Hypothalamus (tissue), 51 donors: ENCODE data around the gene RBMS1.
"Not testable (repeated sequence)": the region's sequence is repeated elsewhere in the genome, so short reads cannot be mapped to it uniquely, and the experiment has no call there.

Experiments used
- DNase-seq, 51 donors: peaks; one replicate each; lab custom pipeline; 2025; lab: John Stamatoyannopoulos, UW

RBMS1 gene

DNA sequence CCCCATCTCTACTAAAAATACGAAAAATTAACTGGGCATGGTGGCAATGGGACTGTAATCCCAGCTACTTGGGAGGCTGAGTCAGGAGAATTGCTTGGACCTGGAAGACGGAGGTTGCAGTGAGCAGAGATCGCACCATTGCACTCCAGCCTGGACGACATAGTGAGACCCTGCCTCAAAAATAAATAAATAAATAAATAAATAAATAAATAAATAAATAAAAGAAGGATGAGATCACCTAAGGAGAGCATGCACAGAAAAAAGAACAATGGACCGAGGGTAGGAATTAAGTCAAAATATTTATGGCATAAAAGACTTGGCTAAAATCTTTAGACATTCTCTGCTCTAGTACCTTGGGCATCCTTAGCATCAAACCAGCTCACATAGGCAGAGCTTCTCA, 8.9 kb upstream of the RBMS1 start:
- no peak for DNase-seq

- DNase-seq = no peak
Measured at GRCh38 chr2:160501370-160501769, 7.8 kb upstream of the RBMS1 start.

GRCh38 chr2:160499865-160500264, 6.3 kb upstream of the RBMS1 start:
- no peak for DNase-seq

DNA sequence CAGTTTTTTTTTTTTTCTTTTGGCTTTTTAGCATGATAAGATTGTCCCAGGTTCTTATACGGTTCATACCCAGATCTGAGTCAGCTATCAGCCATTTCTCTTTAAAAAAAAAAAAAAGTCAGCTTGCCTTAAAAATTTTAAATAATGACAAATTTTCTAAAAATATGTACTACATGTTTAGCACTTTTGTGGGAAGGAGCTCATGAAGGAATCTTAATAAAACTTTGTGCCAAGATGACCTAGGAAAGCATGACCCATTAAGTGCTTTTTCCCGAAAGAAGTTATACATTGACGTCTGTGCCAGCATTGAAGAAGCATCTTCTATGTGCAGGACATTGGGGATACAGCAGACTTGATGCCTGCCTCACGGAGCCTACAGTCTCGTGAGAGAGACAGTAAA, 4.5 kb upstream of the RBMS1 start:
- no peak for DNase-seq

- DNase-seq = peak in 1 of 51 donors; percentile 8
Measured at GRCh38 chr2:160494201-160494644, 616 bp upstream of the RBMS1 start.

DNA sequence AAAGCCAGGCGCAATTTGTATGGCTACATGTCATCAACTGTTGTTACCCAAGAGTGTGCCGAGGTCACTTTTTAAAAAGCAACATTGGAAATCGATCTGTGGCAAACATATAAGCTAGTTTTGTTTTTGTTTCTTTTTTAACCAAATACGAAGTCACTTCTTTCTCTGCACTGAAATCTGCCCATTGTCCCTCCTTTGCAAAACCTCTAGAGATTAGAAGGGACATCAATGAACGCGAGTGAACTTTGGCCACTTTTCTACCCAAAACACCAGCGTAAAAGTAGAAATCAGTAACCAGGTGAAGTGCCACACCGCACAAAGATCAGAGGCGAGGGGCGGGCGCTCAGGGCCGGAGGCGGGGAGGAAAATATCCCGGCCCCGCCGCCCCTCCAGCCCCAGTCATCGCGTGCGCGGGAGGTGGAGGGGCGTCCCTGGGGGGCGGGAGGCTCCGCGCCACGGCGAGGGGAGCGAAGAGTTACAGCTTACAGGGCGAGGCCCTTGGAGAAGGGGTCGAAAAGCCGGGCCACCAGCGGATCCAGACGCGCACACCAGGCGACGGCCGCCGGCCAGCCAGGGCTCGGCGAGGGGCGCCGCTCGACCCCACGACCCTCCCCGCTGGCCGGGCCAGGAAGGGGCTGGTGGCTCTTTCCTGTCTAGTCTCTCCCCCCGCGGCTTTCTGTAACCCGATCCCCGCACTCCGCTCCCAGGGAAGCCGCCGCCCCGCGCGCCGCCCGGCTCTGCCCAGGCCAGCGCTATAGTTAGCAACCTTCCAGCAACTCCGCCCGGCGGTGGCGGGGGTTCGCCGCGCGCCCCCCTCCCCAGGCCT, 993 bp downstream of the RBMS1 start:
- DNase-seq = peak in 18 of 51 donors; percentile 5 to 56 (median 30)

DNA sequence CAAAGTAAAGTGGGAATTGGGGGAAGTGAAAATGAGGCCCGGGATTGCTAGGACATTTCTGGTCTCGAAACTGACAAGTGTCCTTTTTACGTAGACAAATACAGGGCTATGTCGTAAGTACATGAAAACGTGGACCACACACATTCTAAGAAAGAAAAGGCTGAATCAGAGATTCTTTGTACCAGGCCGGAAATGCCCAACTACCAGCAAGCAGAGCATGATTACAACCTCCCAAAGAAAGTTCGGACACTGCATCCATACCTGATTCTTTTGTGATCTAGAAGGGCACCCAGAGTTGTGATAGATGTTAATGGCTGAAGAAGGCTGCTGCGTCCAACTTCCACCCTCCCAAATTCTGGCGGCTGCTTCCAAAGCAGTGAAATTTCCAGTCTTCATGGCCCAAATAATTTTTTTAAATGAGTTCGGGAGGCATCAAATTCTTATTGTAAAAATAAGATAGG, 1.7 kb downstream of the RBMS1 start:
- DNase-seq = peak in 2 of 51 donors; percentile 29 to 31

DNA sequence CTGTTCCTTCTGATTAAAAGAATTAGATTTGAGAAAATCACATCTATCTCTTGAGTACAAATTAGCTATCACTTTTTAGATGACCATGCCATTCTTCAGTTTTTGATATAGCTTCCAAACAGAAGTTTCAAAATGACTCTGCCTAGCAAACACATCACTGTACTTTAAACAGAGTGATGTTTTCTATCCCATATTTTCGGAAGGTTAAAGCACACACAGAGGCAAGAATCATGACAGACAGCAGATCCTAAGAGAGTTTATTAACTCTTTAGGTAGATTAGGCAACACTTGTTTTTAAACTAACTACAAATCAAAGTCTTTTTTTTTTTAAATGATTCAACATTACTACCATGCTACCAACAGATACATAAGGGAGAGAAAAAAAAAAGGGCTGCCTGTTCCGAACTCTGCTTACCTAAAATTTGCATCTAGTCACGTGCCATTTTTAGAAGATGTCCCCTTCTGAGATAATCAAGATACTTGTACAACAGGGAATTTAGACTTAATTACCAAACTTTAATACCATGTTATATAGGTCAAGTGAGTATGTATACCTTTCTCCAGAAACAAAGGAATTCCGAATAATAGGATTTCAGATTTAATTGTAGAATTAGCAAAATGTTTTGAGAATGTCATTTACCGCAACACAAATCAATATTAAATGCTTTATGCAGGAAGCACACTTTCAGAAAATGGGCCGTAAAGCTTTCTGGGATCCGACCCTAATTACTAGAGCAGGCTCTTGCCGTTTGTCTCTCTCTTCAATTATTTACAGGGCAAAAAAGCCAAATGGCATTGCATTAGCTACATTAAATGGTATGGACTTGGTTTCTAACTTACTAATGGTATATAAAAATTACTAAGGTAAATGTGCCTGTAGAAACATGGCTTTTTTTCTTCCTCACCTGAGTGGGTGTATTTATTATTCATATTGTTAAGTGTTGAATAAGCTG, 2.6 kb downstream of the RBMS1 start:
- no peak for DNase-seq

DNA sequence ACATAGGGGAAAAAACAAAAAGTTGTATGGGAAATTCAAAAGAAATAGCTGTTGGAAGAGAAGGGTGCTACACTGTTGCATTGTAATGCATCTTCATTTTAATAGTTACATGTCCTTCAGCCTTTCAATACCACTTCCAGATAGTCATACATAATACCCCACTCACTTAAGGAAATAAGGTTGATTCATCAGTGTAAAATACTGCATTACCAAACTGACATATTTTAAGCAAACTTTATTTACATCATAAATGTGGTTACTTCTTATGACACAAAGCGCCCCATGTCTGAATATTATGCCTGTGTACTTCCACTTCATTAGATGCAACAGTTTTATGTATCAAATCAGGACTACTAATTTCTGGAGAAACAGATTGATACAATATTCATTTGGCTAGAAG, 4.5 kb downstream of the RBMS1 start:
- DNase-seq = no peak

GRCh38 chr2:160488289-160488688, 5.3 kb downstream of the RBMS1 start:
- not testable (repeated sequence) for DNase-seq

DNA sequence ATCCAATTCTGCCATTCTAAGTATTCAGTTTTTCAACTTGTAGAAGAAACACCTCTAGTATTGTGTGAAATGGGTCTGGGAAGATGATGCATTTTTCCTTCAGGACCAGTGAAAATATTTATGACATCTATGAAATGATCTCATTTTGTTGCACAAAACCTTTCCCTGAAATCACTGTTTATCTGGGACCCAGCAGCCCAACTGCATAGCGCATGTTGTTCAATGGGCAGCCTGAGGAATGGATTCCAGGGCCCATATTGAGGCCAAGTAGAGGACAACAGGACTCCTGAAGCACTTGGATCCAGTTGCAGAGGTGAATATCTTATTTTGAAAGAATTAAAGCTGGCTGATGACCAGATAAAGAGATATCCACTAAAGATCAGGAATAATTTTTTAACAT, 7.3 kb downstream of the RBMS1 start:
- no peak for DNase-seq

DNA sequence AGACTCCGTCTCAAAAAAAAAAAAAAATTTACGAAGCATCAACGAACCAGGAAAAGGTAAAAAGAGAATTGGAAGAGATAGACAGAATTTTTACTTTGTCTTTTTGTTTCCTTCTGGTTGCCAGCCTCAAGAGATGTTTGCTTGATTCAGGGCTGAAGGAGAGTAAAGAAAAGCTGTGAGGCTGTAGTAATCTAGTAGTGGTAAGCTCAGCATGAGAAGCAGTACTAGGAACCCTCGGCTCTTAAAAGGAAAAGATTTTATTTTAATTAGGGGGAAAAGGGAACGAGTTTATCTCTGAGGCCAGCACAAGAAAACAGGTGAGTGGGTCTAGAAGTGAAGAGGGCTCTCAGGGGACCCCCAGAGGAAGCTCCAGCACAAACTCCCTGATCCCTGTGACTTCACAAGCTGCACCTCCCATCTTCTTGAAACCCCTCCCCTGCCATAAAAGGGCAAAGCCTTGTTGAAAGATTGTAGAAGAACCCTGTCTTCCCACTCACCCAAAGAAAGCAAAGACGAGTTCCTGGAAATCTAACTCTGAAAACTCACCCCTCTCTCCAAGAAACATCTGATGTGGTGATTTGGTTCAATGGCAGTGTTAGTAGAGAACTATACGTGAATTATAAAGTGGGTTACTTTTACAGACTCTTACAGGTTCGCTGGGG, 8.6 kb downstream of the RBMS1 start:
- no peak for DNase-seq

DNA sequence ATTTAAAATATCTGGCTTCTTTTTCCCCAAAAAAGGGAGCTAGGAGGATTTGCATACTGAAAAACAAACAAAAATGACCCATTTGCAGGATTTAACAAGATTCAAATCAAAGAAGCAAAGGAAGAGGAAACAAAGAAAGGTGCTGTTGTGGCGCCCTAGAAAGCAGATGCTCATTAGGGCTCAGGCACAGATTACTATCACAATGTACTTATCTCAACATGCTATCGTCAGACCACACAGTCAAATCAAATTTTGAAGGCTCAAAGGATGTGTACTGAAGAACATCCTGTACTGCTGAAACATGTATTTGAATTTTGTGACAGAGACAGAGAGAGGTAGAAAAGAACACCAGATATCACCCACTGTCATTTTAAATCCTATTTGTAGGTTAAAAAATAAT, 10.9 kb downstream of the RBMS1 start:
- DNase-seq = no peak

DNA sequence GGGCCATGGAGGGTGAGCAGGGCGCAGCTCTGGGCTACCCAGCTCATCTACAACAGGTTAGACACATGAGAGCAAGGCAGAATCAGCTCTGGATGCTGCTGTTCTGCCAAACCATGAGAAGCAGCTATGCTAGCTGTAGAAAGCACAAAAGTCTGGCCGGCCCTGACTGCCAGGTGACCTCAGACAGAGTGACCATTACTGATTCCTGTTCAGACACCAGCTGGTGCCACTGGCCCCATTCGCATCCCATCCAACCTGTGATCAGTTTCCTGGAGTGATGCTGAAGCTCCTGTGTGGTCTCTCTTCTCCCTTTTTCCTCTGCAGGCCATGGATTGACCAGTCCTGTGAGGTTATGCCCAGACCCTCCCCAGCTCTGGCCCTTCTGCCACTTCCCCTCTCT, 14.3 kb downstream of the RBMS1 start:
- no peak for DNase-seq

DNA sequence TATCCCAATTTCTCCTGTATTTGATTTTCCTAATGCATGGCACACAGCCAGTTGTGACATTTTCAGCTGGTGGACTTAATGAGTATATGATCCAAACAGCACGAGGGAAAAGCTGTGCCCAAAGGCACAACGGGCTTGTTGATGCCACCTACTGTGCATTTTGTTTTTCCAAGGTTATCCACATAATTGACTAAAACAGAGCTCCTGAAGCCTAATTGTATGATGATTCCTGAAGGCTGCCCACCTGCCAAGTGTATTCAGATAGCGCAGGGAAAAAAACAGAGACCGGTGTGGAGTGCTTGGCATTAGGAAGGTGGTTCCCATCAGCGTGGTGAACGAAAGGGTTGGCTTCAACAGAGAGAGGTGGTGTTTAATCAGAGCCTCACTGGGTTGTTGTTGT, 14.9 kb downstream of the RBMS1 start:
- no peak for DNase-seq

DNA sequence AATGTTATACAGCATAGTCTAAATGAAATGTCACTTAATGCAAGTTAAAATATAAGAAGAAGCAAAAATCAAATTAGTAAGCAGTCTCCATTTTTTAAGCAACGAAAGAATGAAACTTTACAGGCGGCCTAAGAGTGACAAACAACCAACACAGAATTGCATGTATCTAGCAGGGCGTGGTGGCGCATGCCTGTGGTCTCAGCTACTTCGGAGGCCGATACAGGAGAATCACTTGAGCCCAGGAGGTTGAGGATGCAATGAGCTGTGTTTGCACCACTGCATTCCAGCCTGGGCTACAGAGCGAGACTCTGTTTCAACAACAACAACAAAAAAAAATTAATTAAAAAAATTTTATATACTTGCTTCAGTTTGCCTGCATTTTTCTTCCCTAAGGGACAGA, 16.6 kb downstream of the RBMS1 start:
- no peak for DNase-seq

GRCh38 chr2:160474891-160475787, 18.5 kb downstream of the RBMS1 start:
- DNase-seq = no peak

GRCh38 chr2:160474319-160474645, 19.3 kb downstream of the RBMS1 start:
- DNase-seq = no peak

GRCh38 chr2:160473468-160474318, 19.9 kb downstream of the RBMS1 start:
- no peak for DNase-seq
